PFSK-1 (cell line): ENCODE data around the gene CCND3.

Experiments used
- FOXP2 ChIP-seq: optimal IDR thresholded peaks from 2 replicates; pipeline ENCODE3; 2011; ENCODE audit warnings: borderline replicate concordance, control low read depth, inconsistent platforms; ENCODE audit not compliant: insufficient read depth; ENCODE audit errors: extremely low read length, extremely low read depth
- POLR2AphosphoS5 ChIP-seq: IDR thresholded peaks from 2 replicates; pipeline ENCODE4 v1.6.1; 2012; ENCODE audit warnings: low read depth, mild to moderate bottlenecking, control low read depth, low read length, moderate library complexity
- SIN3A ChIP-seq: IDR thresholded peaks from 2 replicates; pipeline ENCODE4 v1.6.1; 2012; ENCODE audit warnings: mild to moderate bottlenecking, low read length, moderate library complexity, borderline replicate concordance; ENCODE audit not compliant: insufficient read depth
- TAF1 ChIP-seq: IDR thresholded peaks from 2 replicates; pipeline ENCODE4 v1.6.1; 2012; ENCODE audit warnings: low read length, control low read depth, borderline replicate concordance; ENCODE audit not compliant: insufficient read depth
- TF ChIP-seq, protein P1 (sequence below), 2 experiments: IDR thresholded peaks; 2 replicates each; pipeline versions ENCODE4 v1.6.1 to v1.8.0; 2011 to 2012; ENCODE audit warnings: low read depth in 2 of 2, low read length in 2 of 2, control low read depth in 1 of 2, inconsistent platforms in 1 of 2, mild to moderate bottlenecking in 1 of 2, moderate library complexity in 1 of 2; ENCODE audit not compliant: insufficient read depth in 1 of 2

- no peak for TF ChIP-seq TAF1
- no peak for TF ChIP-seq POLR2AphosphoS5
- TF ChIP-seq, protein P1, sequence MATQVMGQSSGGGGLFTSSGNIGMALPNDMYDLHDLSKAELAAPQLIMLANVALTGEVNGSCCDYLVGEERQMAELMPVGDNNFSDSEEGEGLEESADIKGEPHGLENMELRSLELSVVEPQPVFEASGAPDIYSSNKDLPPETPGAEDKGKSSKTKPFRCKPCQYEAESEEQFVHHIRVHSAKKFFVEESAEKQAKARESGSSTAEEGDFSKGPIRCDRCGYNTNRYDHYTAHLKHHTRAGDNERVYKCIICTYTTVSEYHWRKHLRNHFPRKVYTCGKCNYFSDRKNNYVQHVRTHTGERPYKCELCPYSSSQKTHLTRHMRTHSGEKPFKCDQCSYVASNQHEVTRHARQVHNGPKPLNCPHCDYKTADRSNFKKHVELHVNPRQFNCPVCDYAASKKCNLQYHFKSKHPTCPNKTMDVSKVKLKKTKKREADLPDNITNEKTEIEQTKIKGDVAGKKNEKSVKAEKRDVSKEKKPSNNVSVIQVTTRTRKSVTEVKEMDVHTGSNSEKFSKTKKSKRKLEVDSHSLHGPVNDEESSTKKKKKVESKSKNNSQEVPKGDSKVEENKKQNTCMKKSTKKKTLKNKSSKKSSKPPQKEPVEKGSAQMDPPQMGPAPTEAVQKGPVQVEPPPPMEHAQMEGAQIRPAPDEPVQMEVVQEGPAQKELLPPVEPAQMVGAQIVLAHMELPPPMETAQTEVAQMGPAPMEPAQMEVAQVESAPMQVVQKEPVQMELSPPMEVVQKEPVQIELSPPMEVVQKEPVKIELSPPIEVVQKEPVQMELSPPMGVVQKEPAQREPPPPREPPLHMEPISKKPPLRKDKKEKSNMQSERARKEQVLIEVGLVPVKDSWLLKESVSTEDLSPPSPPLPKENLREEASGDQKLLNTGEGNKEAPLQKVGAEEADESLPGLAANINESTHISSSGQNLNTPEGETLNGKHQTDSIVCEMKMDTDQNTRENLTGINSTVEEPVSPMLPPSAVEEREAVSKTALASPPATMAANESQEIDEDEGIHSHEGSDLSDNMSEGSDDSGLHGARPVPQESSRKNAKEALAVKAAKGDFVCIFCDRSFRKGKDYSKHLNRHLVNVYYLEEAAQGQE (IDR thresholded peaks at IDR 0.05; ENCODE audit: insufficient read depth in 1 of 2, low read depth in 2 of 2, low read length in 2 of 2), result no peak
- no peak for TF ChIP-seq SIN3A
- no peak for TF ChIP-seq FOXP2
Measured at GRCh38 chr6:41892921-41893564, 48.6 kb downstream of the CCND3 start.
